Kasumi-1 (cell line): ENCODE results near the gene CLEC16A.
A peak's percentile ranks its signal among the peaks of the same experiment; 100 is the strongest.

ENCODE experiments used
- DNase-seq, 2 experiments: peaks; one replicate each; lab custom pipeline; 2025; lab: John Stamatoyannopoulos, UW

CLEC16A gene

DNA sequence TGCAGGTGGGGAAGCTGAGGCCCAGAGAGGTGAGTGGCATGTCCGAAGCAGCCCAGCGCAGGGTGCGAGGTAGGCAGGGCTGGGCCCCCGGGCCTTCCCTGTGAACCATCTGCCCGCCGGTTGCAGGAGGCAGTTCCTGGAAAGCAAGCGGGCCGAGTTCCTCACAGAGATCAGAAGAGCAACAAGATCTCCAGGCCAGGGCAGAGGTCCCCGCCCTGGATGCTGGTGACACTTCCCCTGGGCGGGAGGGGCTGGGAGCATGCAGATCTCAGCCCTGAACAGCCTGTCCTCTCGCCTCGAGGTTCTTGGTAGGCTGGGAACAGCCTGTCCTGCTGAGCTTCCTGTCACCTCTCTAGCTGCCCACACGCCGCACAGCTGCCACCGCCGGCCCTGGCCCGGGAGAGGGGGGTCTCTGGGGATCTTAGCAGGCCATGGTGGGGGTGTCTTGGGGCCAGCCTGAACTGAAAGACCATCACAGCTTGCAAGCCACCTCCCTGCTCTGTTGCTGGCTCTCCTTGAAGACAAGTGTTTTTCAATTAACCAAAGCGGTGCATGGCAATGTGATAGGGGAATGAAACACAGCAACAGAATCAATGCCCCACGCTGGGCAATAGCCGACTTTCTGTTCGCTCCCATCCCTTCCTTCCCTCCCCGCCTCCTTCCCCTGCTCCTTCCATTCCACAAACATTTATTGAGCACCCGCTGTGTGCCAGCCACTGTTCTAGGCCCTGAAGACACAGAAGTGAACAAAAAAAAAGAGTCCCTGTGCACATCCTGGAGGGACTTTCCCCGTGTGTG is 279.9 kb downstream of the CLEC16A start:
- peak; percentile 70 to 82 for DNase-seq

DNA sequence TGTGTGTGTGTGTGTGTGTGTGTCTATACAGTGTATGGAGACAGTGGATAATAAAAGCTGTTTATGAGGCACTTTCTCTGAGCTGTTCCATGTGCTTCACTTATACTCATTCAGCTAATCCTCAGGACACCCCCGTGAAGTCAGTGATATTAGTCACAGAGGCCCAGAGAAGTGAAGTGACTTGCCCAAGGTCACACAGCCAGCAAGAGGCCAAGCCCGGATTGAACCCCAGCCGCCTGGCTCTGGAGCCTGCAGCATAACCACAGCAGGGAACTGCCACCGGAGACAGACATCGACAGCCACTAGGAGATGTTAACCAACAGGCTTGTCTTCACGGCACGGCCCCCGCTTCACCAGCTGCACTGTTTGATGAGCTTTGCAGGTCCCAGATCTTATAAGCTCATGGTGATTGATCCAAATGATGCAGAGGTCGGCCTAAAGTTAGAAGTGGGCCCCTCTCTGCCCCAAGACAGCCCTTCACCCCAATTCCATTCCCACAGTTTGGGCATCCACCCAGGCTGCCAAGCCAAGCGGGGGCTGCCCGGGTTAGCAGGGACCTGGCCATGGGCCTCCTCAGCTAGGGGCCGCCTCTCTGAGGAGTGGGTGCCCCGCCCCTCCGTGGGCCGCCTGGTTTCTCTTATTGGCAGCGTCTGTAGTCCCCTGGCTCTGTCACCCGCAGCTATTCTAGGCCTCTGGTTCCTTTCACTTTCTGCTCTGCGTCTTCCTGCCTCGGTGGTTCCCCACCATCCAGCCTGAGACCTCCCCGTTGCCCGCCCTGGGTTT is 280.7 kb downstream of the CLEC16A start:
- DNase-seq: peak; percentile 36 to 39

DNA sequence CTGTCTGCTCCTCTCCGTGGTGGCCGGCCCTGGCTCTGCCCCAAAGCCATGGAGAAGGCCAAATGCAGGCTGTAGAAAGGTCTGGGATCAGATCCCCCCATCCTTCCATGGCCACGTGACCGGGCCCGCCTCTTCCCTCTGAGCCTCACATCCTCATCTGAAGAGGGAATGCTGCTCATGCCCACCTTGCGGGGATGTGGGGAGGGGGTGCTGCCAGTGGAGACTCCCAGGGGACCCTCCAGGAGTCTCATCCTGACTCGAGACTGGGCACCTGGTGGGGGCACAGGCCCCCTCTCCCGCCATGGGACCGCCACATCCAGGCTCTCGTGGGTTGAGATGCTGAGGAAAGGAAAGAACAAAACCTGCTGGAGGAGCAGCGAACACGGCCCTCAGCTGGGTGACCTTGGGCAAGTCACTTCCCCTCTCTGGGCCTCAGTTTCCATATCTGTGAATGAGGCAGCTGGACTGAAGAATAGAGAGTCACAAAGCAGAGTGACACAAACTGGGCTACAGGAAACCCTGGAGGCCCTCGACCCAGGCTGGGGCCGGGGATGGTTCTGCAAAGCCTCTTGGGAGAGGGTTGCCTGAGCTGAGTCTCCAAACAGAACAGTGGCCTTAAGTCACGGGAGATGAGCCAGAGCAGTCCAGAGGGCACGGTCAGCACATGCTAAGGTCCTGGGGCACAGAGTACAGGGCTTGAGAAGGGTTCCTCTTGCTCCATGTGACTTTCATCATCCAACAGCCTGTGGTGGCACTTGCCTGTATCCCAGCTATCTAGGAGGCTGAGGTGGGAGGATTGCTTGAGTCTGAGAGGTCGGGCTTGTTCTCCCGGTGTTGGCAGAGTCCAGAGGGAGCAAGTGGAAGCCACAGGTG is 281.5 kb downstream of the CLEC16A start:
- DNase-seq: no peak

GRCh38 chr16:11229432-11229831 is 285.1 kb downstream of the CLEC16A start:
- DNase-seq: no peak

DNA sequence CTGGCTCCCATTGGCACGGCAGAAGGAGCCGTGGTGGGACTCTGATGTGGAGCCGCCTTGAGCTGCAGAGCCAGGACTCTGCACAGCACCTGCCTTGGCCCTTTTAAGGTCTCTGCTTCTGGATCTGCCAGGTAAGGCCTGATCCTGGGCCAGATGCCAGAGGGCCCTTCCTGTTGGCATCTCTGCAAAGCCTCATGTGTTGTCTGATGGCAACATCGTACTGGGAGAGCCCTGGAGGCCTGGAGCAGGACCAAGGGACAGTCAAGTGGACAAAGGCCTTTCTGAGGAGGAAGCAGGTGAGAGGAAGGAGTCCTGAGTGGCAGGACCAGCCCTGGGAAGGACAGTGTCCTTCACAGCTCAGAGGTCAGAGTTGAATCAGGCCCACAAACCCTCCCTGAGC is 285.5 kb downstream of the CLEC16A start:
- DNase-seq: no peak

GRCh38 chr16:11231367-11231970 is 287.1 kb downstream of the CLEC16A start:
- DNase-seq: no peak
